ENCODE measurements around the gene ZDHHC12. TPM values are rescaled to one million over a fixed set of nuclear protein-coding genes. Genes with fewer than 3 reads are reported as not detected.
A peak's percentile ranks its signal among the peaks of the same experiment; 100 is the strongest.

Gene ZDHHC12, protein sequence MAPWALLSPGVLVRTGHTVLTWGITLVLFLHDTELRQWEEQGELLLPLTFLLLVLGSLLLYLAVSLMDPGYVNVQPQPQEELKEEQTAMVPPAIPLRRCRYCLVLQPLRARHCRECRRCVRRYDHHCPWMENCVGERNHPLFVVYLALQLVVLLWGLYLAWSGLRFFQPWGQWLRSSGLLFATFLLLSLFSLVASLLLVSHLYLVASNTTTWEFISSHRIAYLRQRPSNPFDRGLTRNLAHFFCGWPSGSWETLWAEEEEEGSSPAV
- total RNA-seq = 10 to 100 TPM; 76.2 to 82.5 TPM
- long read RNA-seq, transcript ZDHHC12-201 (5 exons, 1,129 nt) = major isoform, 70 of 113 reads
- long read RNA-seq, partial matches to known transcripts = 17 of 113 reads
- long read RNA-seq, other reads (novel, unspliced or antisense) = 25 of 113 reads

GRCh38 chr9:128723866-128724743 is at the start of gene ZDHHC12:
Gene ZDHHC12 (minus strand): TSS chr9:128724127. CDS start chr9:128724093, 34 bp downstream.
- intact Hi-C loops (cut with DNase I, micrococcal nuclease) = no loop called here
- DNase-seq = peak; percentile 99
- peak; percentile 87 for ATAC-seq

DNA sequence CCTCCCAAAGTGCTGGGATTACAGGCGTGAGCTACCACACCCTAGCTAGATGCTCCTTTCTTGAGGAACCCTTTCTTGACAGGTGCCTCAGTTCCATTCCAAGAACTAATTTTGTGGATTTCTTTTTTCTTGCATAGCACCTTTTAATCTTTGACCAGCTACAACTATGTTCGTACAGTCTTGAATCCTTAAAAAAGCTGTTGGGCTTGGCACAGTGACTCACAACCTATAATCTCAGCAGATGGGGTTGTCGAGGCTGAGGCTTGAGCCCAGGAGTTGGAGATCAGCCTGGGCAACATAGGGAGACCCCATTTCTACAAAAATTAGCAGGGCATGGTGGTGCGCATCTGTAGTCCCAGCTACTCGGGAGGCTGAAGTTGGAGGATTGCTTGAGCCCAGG is 49.1 kb upstream of the ZDHHC12 start:
- ATAC-seq (no peak), DNase-seq (no peak)
- intact Hi-C loops (cut with DNase I, micrococcal nuclease) = no loop called here

DNA sequence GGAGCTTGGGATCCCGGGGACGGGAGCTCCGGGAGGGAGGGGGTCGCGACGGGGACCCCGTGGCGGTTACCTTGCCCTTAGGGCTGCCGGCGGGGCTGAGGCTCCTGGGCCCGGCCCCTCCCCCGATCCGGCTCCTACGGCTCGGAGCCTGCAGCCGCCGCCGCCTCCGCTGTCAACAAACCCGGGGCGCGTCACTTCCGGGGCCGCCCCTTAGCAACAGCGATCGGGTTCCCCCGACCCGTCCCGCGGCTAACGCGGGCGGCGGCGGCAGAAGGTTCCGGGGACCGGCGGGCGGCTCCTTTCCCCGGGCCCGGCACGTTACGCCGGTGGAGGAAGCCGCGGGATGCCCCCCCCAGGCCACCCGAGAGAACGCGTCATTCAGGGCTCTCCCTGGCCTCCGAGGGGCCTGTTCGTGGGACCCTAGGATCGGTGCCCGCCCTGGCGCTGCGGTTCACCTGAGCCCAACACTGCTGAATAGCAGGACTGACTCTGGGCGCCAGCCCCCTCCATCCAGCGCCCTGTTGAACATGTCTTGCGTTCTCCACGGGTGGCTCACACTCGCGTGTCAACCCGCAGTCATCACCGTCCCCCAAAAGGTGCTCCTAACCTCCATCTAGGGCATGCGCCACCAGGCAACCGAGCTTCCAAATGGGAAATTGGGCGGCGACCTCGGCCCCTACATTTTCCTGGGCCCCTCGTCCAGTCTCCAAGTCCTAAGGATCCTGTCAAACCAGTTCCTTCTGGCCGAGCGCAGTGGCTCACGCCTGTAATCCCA is 48.0 kb upstream of the ZDHHC12 start, which contains the start of gene ZER1:
Gene ZER1, minus strand, starts transcription at position 183 of the 775 bp plus-strand sequence. CDS start 16,362 bp downstream, outside the sequence.
- peak; percentile 95 for ATAC-seq
- peak; percentile 91 to 97 for DNase-seq
- intact Hi-C loops (cut with DNase I, micrococcal nuclease) = no loop called here

DNA sequence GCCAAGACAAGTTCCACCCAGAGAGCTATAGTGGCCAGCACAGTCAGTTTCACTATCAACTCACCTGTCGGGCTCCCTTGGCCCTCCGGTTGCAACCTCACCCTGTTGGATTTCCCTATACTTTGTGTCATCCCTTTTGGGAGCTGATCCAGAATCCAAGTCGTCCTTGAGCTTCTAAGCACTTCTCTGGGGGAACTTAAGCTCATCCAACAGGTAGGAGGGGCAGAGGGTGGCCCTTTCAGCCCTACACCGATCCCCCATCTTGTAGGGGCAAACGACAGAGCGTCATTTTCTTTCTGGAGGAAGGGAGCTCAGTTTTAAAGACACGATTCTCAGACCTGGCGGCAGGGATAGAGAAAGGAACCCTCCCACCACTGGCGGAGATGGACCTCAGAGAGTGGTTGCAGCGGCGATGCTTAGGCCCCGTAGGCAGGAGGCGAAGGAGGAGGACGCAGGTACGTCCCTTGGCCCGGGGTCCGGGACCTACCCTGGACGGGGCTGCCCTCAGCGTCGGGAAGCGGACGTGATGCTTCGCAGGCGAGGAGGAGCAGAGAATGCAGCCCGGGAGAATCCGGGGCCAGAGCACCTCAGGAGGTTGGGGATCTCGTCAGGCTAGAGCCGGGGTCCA is 47.3 kb upstream of the ZDHHC12 start:
- ATAC-seq = peak; percentile 66
- intact Hi-C loops (cut with DNase I, micrococcal nuclease) = no loop called here
- peak; percentile 40 to 44 for DNase-seq

DNA sequence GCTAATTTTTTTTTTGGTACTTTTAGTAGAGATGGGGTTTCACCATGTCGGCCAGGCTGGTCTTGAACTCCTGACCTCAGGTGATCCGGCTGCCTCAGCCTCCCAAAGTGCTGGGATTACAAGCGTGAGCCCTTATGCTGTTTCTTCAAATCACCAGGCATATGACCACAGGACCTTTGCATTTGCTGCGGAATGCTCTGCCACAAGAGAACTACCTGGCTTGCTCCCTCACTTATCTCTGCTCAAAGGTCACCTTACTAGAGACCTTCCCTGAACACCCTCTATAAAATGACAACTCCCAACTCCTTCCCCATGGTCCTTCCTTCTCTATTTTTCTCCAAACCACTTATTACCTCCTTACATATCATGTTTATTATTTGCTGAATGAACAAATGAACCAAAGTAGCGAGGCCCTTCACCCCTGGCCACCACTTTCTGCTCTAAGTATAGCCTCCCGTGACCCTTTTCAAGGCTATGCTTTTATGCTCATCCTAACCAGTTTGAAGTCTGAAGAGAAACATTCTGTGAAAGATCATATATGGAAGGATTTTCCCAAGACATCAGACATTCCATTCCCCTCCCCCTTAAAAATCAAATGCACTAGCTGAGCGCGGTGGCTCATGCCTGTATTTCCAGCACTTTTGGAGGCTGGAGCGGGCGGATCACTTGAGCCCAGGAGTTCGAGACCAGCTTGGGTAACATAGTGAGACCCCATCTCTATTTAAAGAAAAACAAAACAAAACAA is 46.5 kb upstream of the ZDHHC12 start:
- intact Hi-C loops (cut with DNase I, micrococcal nuclease) = no loop called here
- ATAC-seq (peak; percentile 41), DNase-seq (peak in 1 of 2 donors; percentile 15)

DNA sequence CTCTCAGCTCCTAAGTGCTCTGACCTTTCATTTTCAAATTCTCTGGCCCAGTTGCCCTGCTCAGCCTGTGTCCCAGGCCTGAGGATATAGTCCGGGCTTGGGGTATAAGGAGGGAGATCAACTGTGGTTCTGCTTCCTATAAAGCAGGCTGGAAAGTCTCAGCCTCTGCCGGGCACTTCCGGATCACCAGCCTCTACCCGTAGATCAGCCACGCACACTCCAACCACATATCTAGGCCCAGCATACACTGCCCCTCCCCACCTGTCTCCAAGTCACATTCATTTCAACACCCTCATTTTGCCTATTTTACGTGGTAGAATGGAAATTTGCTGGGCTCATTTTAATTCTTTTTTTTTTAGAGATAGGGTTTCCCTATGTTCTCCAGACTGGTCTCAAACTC is 44.7 kb upstream of the ZDHHC12 start:
- ATAC-seq (no peak), DNase-seq (no peak)
- intact Hi-C loops (cut with DNase I, micrococcal nuclease) = no loop called here

DNA sequence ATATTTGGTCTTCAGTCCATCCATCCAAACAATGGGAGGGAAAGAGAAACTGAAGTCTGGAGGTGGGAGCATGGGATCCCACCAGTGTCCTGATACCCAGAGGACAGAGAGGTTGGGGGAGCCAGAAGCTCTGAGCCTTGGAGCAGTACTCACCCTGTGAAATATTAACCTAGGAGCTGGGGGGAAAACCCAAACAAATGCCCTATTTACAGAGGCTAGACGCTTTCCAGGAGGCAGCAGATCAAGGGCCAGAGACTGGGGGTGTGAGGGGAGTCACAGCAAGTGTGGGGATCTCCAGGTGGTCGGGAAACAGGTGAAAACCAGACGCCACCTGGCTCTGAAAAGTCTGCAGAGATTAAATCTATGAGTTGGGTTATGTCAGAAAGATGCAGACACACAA is 41.6 kb upstream of the ZDHHC12 start:
- ATAC-seq (no peak), DNase-seq (no peak)
- intact Hi-C loops (cut with DNase I, micrococcal nuclease) = no loop called here

DNA sequence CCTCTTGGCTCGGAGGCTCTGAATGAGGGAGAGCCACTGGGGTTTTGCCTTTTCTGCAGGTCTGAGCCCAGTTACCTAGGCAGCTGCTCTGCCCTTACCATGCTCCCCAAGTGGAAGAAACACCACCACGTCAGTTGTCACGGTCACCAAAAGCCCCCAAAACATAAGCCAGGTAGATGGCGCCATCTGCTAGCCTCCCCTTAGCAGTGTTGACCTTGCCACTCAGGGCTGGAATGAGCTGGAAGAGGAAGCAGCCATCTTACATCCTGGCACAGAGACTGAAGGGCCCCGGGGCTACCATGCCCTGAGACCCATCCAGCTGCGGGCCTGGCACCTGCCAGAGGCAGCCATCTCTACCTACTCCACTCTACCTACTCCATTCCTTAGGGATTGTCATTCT is 40.4 kb upstream of the ZDHHC12 start:
- DNase-seq (no peak), ATAC-seq (no peak)
- intact Hi-C loops (cut with DNase I, micrococcal nuclease) = no loop called here

- intact Hi-C loops (cut with DNase I, micrococcal nuclease) = no loop called here
- ATAC-seq (peak; percentile 89), DNase-seq (no peak)
Measured at GRCh38 chr9:128762671-128763449, 38.9 kb upstream of the ZDHHC12 start.

- no peak for ATAC-seq
- intact Hi-C loops (cut with DNase I, micrococcal nuclease) = no loop called here
Measured at GRCh38 chr9:128757602-128758001, 33.7 kb upstream of the ZDHHC12 start.

DNA sequence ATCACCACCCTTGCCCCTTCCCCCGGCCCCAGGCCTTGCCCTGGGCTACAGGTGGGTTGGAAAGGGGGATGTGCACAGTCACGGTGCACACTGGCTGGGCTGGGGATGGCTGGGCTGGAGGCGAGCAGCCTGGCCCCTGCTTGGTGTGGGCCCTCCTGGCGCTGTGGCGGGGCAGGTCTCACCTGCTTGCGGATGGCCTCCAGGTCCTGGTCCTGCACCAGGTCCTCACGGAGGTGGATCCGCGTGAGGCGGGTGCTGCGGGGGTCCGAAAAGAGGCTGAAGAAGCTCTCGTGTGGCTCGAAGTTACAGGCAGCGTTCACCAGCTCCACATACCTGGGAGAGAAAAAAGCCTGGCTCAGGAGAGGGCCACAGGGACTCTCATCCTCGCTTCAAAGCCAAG is 29.7 kb upstream of the ZDHHC12 start:
- ATAC-seq = no peak
- no peak for DNase-seq
- intact Hi-C loops (cut with DNase I, micrococcal nuclease) = no loop called here

More at GRCh38 chr9:128757602-128758001, 33.7 kb upstream of the ZDHHC12 start:
- DNase-seq = no peak

DNA sequence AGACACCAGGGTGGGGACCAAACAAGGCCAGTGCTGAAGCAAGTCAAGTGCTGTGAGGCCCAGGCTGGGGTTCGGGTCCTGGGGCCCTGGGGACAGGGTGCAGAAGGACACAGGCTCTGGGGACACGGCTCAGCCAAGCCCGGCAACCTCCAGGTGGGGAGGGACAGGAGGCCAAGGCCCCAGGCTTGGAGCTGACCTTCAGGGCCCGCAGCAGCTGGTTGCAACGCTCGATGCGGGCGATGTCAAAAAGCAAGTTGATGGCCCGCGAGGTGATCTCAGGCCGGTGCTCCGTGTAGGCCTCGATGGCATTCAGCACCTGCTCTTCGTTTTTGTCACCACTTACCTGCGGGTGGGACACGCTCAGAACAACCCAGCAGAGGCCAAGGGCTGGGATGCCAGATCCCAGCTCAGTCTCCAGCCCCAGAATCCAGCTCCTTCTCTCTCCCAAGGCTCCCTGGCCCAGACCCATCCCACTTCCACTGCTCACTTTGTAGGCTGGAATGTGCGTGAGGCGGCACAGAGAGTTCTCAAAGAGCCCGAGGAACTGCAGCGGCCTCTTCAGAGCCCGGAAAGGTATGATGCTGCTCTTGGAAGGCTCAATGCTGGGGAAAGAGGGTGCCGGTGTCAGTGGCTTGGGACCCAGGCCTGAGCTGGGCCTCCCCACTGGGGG is 27.1 kb upstream of the ZDHHC12 start:
- intact Hi-C loops (cut with DNase I, micrococcal nuclease) = no loop called here
- ATAC-seq = no peak
- DNase-seq = no peak

DNA sequence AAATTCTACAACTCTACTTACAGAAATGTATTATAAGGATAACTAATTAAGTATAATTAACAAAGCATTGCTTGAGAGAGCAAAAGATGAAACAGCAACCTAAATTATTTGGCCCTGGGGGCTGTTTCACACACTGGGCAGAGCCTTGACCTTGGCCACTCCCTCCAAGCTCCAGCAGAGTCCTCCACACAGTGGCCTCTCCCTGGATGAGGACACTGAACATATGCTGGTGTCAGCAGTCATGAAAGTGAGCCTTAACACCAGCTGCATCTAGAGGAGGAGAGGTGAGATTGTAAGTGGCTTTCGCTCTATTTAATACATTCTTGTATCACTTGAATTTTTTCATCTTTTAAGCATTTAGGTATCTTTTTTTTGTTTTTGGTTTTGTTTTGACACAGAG is 23.3 kb upstream of the ZDHHC12 start:
- ATAC-seq = no peak
- DNase-seq = no peak
- intact Hi-C loops (cut with DNase I, micrococcal nuclease) = no loop called here

GRCh38 chr9:128743421-128743820 is 19.5 kb upstream of the ZDHHC12 start:
- intact Hi-C loops (cut with DNase I, micrococcal nuclease) = no loop called here
- DNase-seq (no peak), ATAC-seq (no peak)

- DNase-seq (no peak), ATAC-seq (peak; percentile 15)
- intact Hi-C loops (cut with DNase I, micrococcal nuclease) = no loop called here
Measured at GRCh38 chr9:128742401-128742800, 18.5 kb upstream of the ZDHHC12 start.

GRCh38 chr9:128735373-128735772 is 11.4 kb upstream of the ZDHHC12 start:
- intact Hi-C loops (cut with DNase I, micrococcal nuclease) = no loop called here
- ATAC-seq (no peak), DNase-seq (no peak)

- intact Hi-C loops (cut with DNase I, micrococcal nuclease) = no loop called here
- peak; percentile 74 to 85 for DNase-seq
- ATAC-seq = peak; percentile 93
Measured at GRCh38 chr9:128733256-128733655, 9.3 kb upstream of the ZDHHC12 start.

Measured in left colon (tissue), 2 donors.